Activated T-helper 17 cell treated with anti-CD3 and anti-CD28 coated beads, Interleukin-2, amount 50 U/mL, for 72 hours (primary cell): Measurements from ENCODE around the gene HEATR5A. TPM values are rescaled to one million over a fixed set of nuclear protein-coding genes. Genes with fewer than 3 reads are reported as not detected.
"Not testable (repeated sequence)": the region's sequence is repeated elsewhere in the genome, so short reads cannot be mapped to it uniquely, and the experiment has no call there.

Source experiments
- ATAC-seq: fragments of 150-1000 bp; cut with Tn5 transposase; replicated peaks from 2 replicates; pipeline ENCODE4 v1.10.0; 2021; ENCODE audit warnings: mild to moderate bottlenecking, moderate library complexity
- H3K27ac Mint-ChIP-seq: one replicate; pipeline ENCODE4 v1.8.0; 2022; ENCODE audit warnings: mixed read lengths
- H3K27me3 Mint-ChIP-seq: one replicate; pipeline ENCODE4 v1.8.0; 2022; ENCODE audit warnings: mixed read lengths
- H3K36me3 Mint-ChIP-seq: one replicate; pipeline ENCODE4 v1.8.0; 2022; ENCODE audit warnings: low read depth, mild to moderate bottlenecking, mixed read lengths
- H3K4me1 Mint-ChIP-seq: one replicate; pipeline ENCODE4 v1.8.0; 2022; ENCODE audit warnings: mixed read lengths
- H3K4me3 Mint-ChIP-seq: one replicate; pipeline ENCODE4 v1.8.0; 2022; ENCODE audit warnings: mild to moderate bottlenecking, mixed read lengths
- H3K9me3 Mint-ChIP-seq: one replicate; pipeline ENCODE4 v1.8.0; 2022; ENCODE audit warnings: mixed read lengths
- total RNA-seq, 2 donors: library from RNA; stranded (reverse); gene quantifications; one replicate each; pipeline ENCODE4 v1.2.3, GENCODE V29; 2022

Gene HEATR5A
- total RNA-seq, 2 donors from 2014 or later = 16.4 to 23.8 TPM

DNA sequence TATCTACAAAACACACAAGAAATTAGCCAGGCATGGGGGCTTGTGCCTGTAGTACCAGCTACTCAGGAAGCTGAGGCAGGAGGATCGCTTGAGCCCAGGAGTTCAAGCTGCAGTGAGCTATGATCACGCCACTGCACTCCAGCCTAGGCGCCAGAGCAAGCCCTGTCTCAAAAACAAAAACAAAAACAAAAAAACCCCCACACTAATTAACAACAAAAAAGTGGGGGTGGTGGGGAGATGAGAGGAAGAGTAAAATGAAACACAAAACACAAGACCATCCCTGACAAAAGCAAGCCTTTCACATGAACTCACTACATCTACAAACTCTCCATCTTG lies 158.9 kb downstream of the HEATR5A start:
- H3K36me3 Mint-ChIP-seq = no peaks in the 10 kb centered on the region
- no peak overlapping the region for H3K4me3 Mint-ChIP-seq
- no peaks in the 10 kb centered on the region for H3K9me3 Mint-ChIP-seq
- no peaks in the 10 kb centered on the region for H3K27me3 Mint-ChIP-seq
- ATAC-seq = no peak
- H3K27ac Mint-ChIP-seq = no peak overlapping the region
- H3K4me1 Mint-ChIP-seq = peaks cover 6% of the 10 kb centered on the region

DNA sequence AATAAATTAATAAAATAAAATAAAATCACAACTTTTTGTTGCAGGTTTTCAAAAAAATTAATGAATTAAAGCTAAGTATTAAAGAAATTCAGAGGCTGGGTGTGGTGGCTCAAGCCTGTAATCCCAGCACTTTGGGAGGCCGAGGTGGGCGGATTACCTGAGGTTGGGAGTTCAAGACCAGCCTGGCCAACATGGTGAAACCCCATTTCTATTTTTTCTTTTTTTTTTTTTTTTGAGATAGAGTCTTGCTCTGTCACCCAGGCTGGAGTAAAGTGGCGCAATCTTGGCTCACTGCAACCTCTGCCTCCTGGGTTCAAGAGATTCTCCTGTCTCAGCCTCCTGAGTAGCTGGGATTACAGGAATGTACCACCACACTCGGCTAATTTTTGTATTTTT lies 161.3 kb downstream of the HEATR5A start:
- not testable (repeated sequence) for H3K36me3 Mint-ChIP-seq, H3K9me3 Mint-ChIP-seq, H3K27ac Mint-ChIP-seq, H3K27me3 Mint-ChIP-seq, H3K4me3 Mint-ChIP-seq, ATAC-seq, H3K4me1 Mint-ChIP-seq

DNA sequence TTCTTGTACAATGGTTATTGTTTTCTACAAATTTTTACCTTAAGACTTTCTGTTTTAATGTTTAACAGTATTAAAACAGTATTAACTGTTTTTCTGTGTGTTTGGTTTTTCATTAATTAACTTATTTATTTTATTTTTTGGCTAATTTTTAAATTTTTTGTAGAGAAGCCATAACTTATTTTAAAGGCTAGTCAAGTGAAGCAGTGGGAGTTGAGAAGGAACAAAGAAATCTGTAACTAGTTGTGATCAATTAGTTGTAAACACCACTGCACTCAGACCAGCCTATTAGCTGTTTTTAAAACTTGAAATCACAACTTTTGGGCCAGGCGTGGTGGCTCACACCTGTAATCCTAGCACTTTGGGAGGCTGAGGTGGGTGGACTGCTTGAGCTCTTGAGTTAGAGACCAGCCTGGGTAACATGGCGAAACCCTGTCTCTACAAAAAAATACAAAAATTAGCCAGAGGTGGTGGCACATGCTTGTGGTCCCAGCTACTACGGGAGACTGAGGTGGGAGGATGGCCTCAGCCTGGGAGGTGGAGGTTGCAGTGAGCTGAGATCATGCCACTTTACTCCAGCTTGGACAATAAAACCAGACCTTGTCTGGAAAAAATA lies 161.8 kb downstream of the HEATR5A start:
- Mint-ChIP-seq H3K4me3 (no peak overlapping the region), H3K27me3 (no peaks in the 10 kb centered on the region), H3K36me3 (no peaks in the 10 kb centered on the region), H3K9me3 (no peaks in the 10 kb centered on the region), H3K4me1 (no peaks in the 10 kb centered on the region), H3K27ac (no peak overlapping the region)
- ATAC-seq = no peak

DNA sequence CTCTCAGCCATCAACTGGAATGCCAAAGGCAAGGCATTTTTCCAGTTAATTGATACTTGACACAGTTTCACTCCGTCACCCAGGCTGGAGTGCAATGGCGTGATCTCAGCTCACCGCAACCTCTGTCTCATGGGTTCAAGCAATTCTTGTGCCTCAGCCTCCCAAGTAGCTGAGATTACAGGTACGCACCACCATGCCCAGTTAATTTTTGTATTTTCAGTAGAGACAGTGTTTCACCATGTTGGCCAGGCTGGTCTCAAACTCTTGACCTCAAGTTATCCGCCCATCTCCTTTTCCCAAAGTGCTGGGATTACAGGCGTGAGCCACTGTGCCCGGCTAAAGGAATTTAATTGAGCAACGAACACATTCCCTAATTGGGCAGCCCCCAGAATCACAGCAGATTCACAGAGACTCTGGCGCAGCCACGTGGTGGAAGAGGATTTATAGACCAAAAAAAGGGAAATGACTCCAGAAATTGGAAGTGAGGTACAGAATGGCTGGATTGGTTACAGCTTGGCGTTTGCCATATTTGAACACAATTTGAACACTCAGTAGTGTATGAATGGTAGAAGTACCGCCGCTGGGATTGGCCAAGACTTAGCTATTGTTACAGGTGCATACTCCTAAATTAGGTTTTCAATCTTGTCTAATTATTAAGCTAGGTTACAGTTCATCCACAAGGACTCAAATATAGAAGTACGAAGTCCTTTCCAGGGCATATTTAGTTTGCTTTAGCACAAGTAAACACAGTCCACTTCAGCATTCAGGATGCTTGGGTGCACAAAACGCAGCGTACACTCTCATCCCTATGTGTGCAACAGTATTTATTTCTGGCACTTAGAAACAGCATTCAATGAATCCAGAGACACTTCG lies 162.6 kb downstream of the HEATR5A start:
- H3K27me3 Mint-ChIP-seq, H3K4me1 Mint-ChIP-seq, H3K36me3 Mint-ChIP-seq, H3K4me3 Mint-ChIP-seq, ATAC-seq, H3K9me3 Mint-ChIP-seq, H3K27ac Mint-ChIP-seq: not testable (repeated sequence)

DNA sequence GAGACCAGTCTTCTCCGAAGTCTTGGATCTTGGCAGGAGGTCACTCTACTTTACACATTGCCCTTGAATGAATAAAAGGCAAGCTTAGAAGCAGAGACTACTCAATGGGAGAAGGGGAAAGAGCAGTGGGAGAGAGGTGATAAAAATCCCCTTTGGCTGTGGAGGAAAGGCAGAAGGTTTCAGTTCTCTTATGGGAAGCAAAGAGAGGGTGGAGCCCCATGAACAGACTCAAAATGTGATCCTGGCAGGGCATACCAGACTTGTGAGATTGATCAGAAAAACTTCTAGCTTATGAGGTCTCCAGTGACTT lies 163.2 kb downstream of the HEATR5A start:
- H3K4me3 Mint-ChIP-seq = no peak overlapping the region
- H3K36me3 Mint-ChIP-seq = no peaks in the 10 kb centered on the region
- H3K4me1 Mint-ChIP-seq = no peaks in the 10 kb centered on the region
- no peak overlapping the region for H3K27ac Mint-ChIP-seq
- no peaks in the 10 kb centered on the region for H3K27me3 Mint-ChIP-seq
- no peaks in the 10 kb centered on the region for H3K9me3 Mint-ChIP-seq
- no peak for ATAC-seq

DNA sequence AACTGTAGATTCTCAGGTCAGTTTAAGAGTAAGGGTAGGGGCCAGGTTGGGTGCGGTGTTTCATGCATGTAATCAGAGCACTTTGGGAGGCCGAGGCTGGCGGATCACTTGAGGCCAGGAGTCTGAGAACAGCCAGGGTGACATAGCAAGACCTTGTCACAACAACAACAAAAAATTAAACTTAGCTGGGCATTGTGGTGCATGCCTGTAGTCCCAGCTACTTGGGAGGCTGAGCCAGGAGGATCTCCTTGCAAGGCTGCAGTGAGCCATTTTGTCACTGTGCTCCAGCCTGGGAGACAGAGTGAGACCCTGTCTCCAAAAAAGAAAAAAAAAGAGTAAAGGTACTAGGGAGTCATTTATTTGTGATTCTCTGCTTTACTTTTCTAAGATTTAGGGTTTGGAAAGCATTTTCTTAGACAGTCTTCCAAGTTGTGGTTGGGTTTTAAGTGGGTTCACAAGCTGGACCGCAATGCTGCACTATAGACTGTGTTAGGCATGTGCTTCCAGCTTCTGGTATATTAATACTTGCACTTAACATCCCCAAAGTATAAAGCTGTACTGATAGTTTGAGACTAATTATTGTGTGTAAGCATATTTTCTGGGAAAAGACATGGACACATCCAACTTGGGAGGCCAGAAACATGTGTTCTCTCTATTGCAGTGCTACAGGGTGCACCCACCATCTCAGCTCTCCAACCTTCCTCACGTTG lies 163.7 kb downstream of the HEATR5A start:
- Mint-ChIP-seq H3K9me3 (no peaks in the 10 kb centered on the region), H3K27ac (no peak overlapping the region), H3K27me3 (no peaks in the 10 kb centered on the region), H3K4me3 (no peak overlapping the region), H3K4me1 (peaks cover under 1% of the 10 kb centered on the region), H3K36me3 (no peaks in the 10 kb centered on the region)
- ATAC-seq = no peak

DNA sequence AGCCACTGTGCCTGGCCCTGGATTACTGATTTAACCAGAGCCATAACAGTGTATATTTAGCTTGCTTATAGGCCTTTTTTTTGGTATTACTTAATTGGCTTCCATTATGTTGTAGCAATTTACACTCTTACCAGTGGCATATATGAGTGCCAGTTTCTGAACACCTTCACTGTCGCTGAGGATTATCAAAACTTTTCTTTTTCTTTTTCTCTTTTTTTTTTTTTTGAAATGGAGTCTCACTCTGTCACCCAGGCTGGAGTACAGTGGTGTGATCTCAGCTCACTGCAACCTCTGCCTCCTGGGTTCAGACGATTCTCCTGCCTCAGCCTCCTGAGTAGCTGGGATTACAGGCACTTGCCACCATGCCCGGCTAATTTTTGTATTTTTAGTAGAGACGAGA lies 164.4 kb downstream of the HEATR5A start:
- not testable (repeated sequence) for H3K9me3 Mint-ChIP-seq, H3K4me3 Mint-ChIP-seq, H3K36me3 Mint-ChIP-seq, H3K4me1 Mint-ChIP-seq, ATAC-seq, H3K27ac Mint-ChIP-seq, H3K27me3 Mint-ChIP-seq

DNA sequence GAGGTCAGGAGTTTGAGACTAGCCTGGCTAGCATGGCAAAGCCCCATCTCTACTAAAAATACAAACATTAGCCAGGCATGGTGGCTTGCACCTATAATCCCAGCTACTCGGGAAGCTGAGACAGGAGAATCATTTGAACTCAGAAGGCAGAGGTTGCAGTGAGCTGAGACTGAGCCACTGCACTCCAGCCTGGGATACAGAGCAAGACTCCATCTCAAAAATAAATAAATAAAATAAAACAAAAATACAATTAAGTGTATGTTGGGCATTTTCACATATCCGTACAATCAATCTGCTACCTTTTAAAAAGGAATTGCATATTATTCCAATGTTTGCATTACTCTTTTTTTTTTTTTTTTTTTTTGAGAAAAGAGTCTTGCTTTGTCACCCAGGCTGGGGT lies 165.1 kb downstream of the HEATR5A start:
- Mint-ChIP-seq H3K4me1 (peaks cover 4% of the 10 kb centered on the region), H3K27me3 (no peaks in the 10 kb centered on the region), H3K9me3 (no peaks in the 10 kb centered on the region), H3K36me3 (no peaks in the 10 kb centered on the region), H3K4me3 (no peak overlapping the region), H3K27ac (no peak overlapping the region)
- no peak for ATAC-seq

DNA sequence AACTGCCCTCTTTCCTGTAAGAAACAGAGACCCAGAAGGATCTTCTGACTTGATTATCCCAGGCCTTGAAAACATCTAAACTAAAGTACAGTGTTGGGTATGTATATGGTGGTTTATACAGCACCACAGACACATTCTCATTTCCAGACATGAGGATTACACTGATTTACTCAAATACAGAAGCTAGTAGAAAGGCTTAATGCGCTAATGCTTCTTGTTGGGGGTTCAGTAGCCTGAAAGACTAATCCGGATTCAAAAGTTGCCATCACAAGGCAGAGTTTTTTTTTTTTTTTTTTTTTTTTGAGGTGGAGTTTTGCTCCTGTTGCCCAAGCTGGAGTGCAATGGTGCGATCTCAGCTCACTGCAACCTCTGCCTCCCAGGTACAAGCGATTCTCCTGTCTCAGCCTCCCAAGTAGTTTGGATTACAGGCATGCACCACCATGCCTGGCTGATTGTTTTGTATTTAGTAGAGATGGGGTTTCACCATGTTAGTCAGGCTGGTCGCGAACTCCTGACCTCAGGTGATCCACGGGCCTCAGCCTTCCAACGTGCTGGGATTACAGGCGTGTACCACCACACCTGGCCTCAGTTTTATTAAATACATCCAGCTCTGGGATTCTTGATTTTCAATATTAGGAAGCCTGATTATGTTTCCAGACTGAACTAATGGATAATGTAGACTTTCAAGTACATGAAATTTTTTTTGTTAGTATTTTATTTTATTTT lies 166.4 kb downstream of the HEATR5A start:
- Mint-ChIP-seq H3K27me3 (no peaks in the 10 kb centered on the region), H3K9me3 (no peaks in the 10 kb centered on the region), H3K4me1 (peaks cover 4% of the 10 kb centered on the region), H3K27ac (no peak overlapping the region), H3K36me3 (no peaks in the 10 kb centered on the region), H3K4me3 (no peak overlapping the region)
- ATAC-seq = no peak

DNA sequence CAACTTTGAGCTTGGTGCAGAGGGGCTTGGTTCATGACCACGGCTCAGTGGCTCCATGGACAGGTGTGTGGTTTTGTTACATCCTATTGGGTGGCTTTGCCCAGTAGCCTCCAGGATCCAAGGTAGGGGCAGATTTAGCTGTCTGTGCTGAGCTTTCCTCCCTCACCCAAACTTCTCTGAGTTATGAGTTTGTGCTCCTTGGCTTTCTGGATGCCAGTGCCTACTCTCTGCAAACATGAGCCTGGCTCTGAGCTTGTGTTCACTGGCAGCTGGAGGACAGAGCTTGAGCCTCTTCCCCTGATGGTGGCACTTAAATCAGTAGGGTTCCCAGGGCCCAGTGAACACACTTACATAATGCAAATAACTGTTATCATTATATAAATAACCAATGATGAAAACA lies 167.5 kb downstream of the HEATR5A start:
- ATAC-seq = no peak
- Mint-ChIP-seq H3K4me3 (no peak overlapping the region), H3K4me1 (peaks cover 4% of the 10 kb centered on the region), H3K27ac (no peak overlapping the region), H3K36me3 (no peaks in the 10 kb centered on the region), H3K9me3 (no peaks in the 10 kb centered on the region), H3K27me3 (no peaks in the 10 kb centered on the region)

DNA sequence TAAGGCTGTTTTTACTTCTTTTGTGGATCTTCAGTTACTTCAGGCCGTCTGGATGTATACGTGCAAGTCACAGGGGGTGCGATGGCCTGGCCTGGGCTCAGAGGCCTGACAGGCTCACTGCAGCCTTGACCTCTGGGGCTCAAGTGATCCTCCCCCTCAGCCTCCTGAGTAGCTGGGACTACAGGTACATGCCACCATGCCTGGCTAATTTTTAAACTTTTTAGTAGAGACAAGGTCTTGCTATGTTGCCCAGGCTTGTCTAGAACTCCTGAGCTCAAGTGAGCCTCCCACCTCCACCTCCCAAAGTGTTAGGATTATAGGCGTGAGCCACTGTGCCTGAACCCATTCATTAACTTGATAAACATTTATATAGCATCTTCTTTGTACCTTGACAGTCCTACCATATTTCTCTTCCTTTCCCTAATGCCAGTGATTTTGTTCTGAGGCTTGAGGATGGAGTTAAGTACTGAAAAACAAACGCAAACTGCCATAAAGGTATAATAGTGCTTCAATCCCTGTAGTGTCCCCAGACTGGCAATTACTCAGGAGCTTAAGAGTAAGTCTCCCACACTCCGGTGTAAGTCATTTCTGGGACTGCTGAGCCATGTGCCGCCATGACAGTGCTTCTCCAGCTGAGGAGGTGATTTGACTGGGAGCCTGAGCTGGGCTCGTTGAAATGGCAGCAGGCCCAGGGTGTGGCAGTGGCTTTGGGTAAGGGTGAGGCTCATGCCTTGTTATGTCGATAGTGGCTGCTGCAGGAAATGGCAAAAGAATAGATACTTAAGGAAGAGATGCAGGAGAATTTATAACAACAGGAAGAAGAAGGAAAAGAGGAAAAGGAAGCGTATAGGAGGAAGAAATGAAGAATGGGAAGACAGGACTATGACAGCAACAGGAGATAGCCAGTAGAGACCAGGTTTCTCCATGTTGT lies 169.1 kb downstream of the HEATR5A start:
- no peaks in the 10 kb centered on the region for H3K36me3 Mint-ChIP-seq
- H3K4me3 Mint-ChIP-seq = no peak overlapping the region
- ATAC-seq = no peak
- H3K9me3 Mint-ChIP-seq = no peaks in the 10 kb centered on the region
- H3K27me3 Mint-ChIP-seq = no peaks in the 10 kb centered on the region
- no peak overlapping the region for H3K27ac Mint-ChIP-seq
- peaks cover 4% of the 10 kb centered on the region for H3K4me1 Mint-ChIP-seq

DNA sequence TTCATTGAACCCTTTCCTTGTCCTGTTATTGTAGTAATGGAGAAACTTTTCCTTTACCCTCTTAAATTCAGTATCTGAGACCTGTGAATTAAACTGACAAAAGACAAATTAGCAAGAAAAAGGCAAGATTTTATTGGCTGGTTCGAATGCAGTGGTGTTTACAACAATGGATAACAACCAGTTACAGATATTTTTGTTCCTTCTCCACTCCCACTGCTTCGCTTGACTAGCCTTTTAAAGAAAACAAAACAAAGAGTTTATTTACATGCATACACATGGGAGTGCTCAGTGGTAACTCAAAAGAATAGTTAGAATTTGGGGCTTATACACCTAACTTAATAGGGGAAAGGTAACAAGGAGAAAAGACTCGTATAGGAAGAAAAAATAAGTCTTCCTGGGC lies 175.7 kb downstream of the HEATR5A start:
- Mint-ChIP-seq H3K4me3 (no peak overlapping the region), H3K27me3 (no peaks in the 10 kb centered on the region)
- no peak for ATAC-seq

DNA sequence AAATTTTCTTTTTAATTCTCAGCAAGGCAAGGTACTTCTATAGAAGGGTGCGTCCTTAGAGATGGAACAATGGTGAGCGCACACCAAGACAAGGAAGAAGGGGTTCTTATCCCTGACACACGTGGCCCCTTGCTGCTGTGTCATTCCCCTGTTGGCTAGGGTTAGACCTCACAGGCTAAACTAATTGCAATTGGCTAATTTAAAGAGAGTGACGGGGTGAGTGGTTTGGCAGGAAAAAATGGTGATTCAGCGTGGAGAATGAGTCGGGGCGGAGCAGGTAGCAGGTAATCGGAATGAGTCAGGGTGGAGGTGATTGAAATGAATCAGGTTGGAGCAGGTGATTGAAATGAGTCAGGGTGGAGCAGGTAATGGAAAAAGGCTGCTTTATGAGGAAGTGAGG lies 176.5 kb downstream of the HEATR5A start:
- H3K4me1 Mint-ChIP-seq = peaks cover 6% of the 10 kb centered on the region
- ATAC-seq = peak; percentile 74

More for the DNA sequence above, 175.7 kb downstream of the HEATR5A start:
- H3K36me3 Mint-ChIP-seq = no peaks in the 10 kb centered on the region
- H3K4me1 Mint-ChIP-seq = peaks cover 6% of the 10 kb centered on the region
- H3K27ac Mint-ChIP-seq = peak overlapping the region; percentile 39
- no peaks in the 10 kb centered on the region for H3K9me3 Mint-ChIP-seq

More for the DNA sequence above, 176.5 kb downstream of the HEATR5A start:
- Mint-ChIP-seq H3K27ac (peak overlapping the region; percentile 39), H3K27me3 (no peaks in the 10 kb centered on the region), H3K9me3 (no peaks in the 10 kb centered on the region), H3K36me3 (no peaks in the 10 kb centered on the region), H3K4me3 (peak overlapping the region; percentile 2)
